GM18867 (cell line): ENCODE measurements around the gene PRSS21.

Source experiments
- ATAC-seq: cut with Tn5 transposase; IDR thresholded peaks from one replicate; pipeline ENCODE4 v1.9.1; 2021; ENCODE audit warnings: mild to moderate bottlenecking, moderate library complexity; ENCODE audit not compliant: unreplicated experiment

PRSS21 gene

GRCh38 chr16:2841606-2842339, 24.7 kb downstream of the PRSS21 start:
- ATAC-seq = no peak

- no peak for ATAC-seq
These were observed 25.4 kb downstream of the PRSS21 start for GRCh38 chr16:2842340-2843000.

- ATAC-seq = no peak
These were observed 26.5 kb downstream of the PRSS21 start for GRCh38 chr16:2843526-2843925.

GRCh38 chr16:2845116-2845515, 28.1 kb downstream of the PRSS21 start:
- ATAC-seq = no peak

GRCh38 chr16:2846511-2847310, 29.7 kb downstream of the PRSS21 start:
- no peak for ATAC-seq

GRCh38 chr16:2848933-2849725, 32.1 kb downstream of the PRSS21 start:
- ATAC-seq = no peak

GRCh38 chr16:2852003-2852730, 35.1 kb downstream of the PRSS21 start:
- ATAC-seq = no peak

GRCh38 chr16:2852731-2853507, 35.9 kb downstream of the PRSS21 start:
- no peak for ATAC-seq

GRCh38 chr16:2853531-2854073, 36.6 kb downstream of the PRSS21 start:
- ATAC-seq = no peak

- ATAC-seq = no peak
These were observed 37.8 kb downstream of the PRSS21 start for GRCh38 chr16:2854700-2855309.

- ATAC-seq = no peak
These were observed 38.5 kb downstream of the PRSS21 start for GRCh38 chr16:2855536-2855935.

GRCh38 chr16:2856061-2856670, 39.1 kb downstream of the PRSS21 start:
- no peak for ATAC-seq

GRCh38 chr16:2856686-2857450, 39.8 kb downstream of the PRSS21 start:
- ATAC-seq = no peak

- ATAC-seq = no peak
These were observed 40.6 kb downstream of the PRSS21 start, which contains the start of gene PRSS22 for GRCh38 chr16:2857451-2858244. TSS of gene PRSS22 (minus strand) at chr16:2858170. CDS start at chr16:2858104, 66 bp downstream.

GRCh38 chr16:2858245-2859025, 41.4 kb downstream of the PRSS21 start:
- no peak for ATAC-seq

GRCh38 chr16:2859686-2860265, 42.7 kb downstream of the PRSS21 start:
- ATAC-seq = no peak
